PC-9 (cell line): ENCODE data around the gene THAP12.

Source experiments
- CTCF ChIP-seq: fragments of 200-600 bp; sonication (generic); conservative IDR thresholded peaks from 2 replicates; pipeline ENCODE4 v1.6.1; 2017; ENCODE audit warnings: mixed run types, antibody characterized with exemption, mild to moderate bottlenecking, moderate library complexity
- EZH2 ChIP-seq: fragments of 200-600 bp; sonication (generic); IDR thresholded peaks from 2 replicates; pipeline ENCODE4 v1.8.0; 2017; ENCODE audit warnings: antibody characterized with exemption, low read depth

GRCh38 chr11:76361374-76361773, 19.6 kb downstream of the THAP12 start:
- TF ChIP-seq CTCF (no peak), EZH2 (no peak)
